Mesothelial cell of epicardium (in vitro differentiated cells): ENCODE results near the gene CTNNBL1. TPM values are rescaled to one million over a fixed set of nuclear protein-coding genes. Genes with fewer than 3 reads are reported as not detected.

Source experiments
- DNase-seq, 2 experiments: peaks; one replicate each; pipeline ENCODE4 v3.0.0; 2021; ENCODE audit warnings: low spot score in 2 of 2; ENCODE audit not compliant: unreplicated experiment in 2 of 2
- H3K27ac Mint-ChIP-seq: 2 replicates; pipeline ENCODE4 v1.8.0; 2021; ENCODE audit warnings: mixed read lengths
- H3K27me3 Mint-ChIP-seq: 2 replicates; pipeline ENCODE4 v1.8.0; 2021; ENCODE audit warnings: low read depth, mixed read lengths
- H3K36me3 Mint-ChIP-seq: 2 replicates; pipeline ENCODE4 v1.8.0; 2021; ENCODE audit warnings: mixed read lengths
- H3K4me1 Mint-ChIP-seq: 2 replicates; pipeline ENCODE4 v1.8.0; 2021; ENCODE audit warnings: mixed read lengths
- H3K4me3 Mint-ChIP-seq: 2 replicates; pipeline ENCODE4 v1.8.0; 2021; ENCODE audit warnings: mild to moderate bottlenecking, moderate library complexity, mixed read lengths
- H3K9me3 Mint-ChIP-seq: 2 replicates; pipeline ENCODE4 v1.8.0; 2021; ENCODE audit warnings: mixed read lengths
- total RNA-seq: library from RNA; stranded (reverse); gene quantifications from 3 replicates; pipeline ENCODE4 v1.2.1, GENCODE V29; 2021
- TF ChIP-seq, protein P1 (sequence below): fragments of 200-600 bp; sonication (generic); IDR thresholded peaks from one replicate; pipeline ENCODE4 v1.5.0; 2021; ENCODE audit warnings: antibody characterized with exemption; ENCODE audit not compliant: unreplicated experiment

Gene CTNNBL1, protein sequence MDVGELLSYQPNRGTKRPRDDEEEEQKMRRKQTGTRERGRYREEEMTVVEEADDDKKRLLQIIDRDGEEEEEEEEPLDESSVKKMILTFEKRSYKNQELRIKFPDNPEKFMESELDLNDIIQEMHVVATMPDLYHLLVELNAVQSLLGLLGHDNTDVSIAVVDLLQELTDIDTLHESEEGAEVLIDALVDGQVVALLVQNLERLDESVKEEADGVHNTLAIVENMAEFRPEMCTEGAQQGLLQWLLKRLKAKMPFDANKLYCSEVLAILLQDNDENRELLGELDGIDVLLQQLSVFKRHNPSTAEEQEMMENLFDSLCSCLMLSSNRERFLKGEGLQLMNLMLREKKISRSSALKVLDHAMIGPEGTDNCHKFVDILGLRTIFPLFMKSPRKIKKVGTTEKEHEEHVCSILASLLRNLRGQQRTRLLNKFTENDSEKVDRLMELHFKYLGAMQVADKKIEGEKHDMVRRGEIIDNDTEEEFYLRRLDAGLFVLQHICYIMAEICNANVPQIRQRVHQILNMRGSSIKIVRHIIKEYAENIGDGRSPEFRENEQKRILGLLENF
- total RNA-seq, result 55.6 to 59.1 TPM (median 59.0 TPM) in 3 replicates

DNA sequence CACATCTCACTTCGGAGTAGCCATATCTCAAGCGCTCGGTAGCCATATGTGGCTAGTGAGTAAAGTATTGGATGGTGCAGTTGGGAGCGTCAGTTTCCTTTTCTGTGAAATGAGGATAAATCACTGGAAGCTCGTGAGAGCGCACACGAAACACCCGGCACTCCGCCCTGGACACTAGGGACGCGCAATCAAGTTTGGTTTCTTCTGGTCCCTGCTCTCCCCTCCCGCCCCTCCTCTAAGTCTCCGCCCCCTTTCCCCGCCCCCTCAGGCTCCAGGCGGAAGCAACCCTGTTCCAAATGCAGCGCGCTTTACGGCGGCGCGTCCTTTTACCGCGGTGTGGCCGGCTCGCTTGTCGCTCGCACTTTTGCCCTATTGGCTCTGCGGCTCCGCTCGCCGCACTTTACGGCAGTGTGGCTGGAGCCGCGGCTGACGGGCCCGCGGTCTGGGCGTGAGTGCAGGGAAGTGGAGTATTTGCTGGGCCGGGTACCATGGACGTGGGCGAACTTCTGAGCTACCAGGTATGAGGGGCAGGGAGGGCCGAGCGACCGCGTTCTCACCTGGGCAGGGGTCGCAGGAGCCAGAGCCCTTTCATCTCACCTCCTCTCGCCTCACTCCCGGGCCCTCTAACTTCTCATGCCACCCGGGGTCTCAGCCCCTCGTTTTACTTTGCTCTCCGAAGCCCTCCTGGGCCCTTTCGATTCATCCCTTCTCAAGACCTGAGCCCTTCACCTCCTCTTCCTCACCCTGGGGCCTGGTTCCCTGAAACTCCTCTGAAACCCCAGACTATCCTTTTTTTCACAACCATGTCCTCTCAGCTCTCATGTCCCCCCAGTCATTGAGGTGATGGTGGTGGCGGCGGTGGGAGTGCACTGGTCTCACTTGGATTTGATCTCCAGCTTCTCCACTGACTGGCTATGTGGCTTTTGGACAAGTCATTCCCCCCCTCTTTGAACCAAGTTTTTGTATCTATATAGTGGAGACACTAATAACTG lies at the start of gene CTNNBL1:
CTNNBL1 (plus strand) TSS at position 396 of the 992 bp plus-strand sequence; CDS start at position 489, 93 bp downstream.
- H3K36me3 Mint-ChIP-seq, result no peaks in the 10 kb centered on the region
- TF ChIP-seq, protein P1, sequence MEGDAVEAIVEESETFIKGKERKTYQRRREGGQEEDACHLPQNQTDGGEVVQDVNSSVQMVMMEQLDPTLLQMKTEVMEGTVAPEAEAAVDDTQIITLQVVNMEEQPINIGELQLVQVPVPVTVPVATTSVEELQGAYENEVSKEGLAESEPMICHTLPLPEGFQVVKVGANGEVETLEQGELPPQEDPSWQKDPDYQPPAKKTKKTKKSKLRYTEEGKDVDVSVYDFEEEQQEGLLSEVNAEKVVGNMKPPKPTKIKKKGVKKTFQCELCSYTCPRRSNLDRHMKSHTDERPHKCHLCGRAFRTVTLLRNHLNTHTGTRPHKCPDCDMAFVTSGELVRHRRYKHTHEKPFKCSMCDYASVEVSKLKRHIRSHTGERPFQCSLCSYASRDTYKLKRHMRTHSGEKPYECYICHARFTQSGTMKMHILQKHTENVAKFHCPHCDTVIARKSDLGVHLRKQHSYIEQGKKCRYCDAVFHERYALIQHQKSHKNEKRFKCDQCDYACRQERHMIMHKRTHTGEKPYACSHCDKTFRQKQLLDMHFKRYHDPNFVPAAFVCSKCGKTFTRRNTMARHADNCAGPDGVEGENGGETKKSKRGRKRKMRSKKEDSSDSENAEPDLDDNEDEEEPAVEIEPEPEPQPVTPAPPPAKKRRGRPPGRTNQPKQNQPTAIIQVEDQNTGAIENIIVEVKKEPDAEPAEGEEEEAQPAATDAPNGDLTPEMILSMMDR, result no peak
- peak; percentile 94 for DNase-seq
- H3K9me3 Mint-ChIP-seq, result no peaks in the 10 kb centered on the region
- H3K4me3 Mint-ChIP-seq, result peak within 1 kb of the TSS; percentile 96
- H3K27me3 Mint-ChIP-seq, result peaks cover 22% of the 10 kb centered on the region
- peaks cover 18% of the 10 kb centered on the region for H3K4me1 Mint-ChIP-seq
- H3K27ac Mint-ChIP-seq, result peak within 1 kb of the TSS; percentile 81

DNA sequence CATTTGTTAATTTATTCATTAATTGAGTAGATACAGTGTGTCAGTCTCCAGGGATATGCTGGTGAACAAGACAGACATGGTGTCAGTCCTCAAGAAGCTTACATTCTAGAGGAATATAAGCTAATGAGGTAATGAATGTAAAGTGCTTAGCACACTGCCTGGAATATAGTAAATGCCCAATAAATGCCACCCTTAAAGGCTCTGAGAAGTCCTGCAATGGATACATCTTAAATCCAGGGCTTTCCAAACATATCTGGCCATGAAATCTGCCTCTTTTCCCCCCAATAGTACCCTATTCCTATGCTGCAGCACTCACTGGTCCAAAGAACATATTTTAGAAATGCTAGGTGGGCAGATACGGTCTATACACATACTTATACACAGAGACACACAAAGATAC lies 49.2 kb upstream of the CTNNBL1 start:
- Mint-ChIP-seq H3K4me1 (peaks cover 3% of the 10 kb centered on the region), H3K27ac (no peak overlapping the region)
- TF ChIP-seq, protein P1, result no peak

DNA sequence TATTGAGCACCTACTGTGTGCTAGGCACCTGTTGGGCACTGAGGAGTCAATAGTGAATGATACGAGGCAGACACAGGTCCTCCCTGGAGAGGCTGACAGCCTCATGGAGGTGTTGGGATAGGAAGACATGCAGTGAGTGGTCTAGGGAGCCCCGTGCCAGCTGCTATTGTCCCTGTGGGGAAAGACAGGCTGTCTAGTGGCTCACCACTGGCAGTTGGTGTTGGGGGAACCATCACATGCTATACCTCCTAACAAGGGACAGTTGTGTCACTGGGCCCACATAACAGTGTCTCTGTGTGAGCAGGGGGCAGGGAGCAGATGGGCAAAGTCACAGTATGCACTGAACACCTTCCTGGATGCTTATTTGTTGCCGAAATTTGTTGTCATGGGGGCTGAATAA lies 45.9 kb upstream of the CTNNBL1 start:
- Mint-ChIP-seq H3K9me3 (no peaks in the 10 kb centered on the region), H3K4me1 (peaks cover 4% of the 10 kb centered on the region), H3K4me3 (no peak overlapping the region), H3K27me3 (peaks cover 58% of the 10 kb centered on the region), H3K27ac (no peak overlapping the region), H3K36me3 (no peaks in the 10 kb centered on the region)
- no peak for DNase-seq
- TF ChIP-seq, protein P1, result no peak

More for the DNA sequence above, 49.2 kb upstream of the CTNNBL1 start:
- Mint-ChIP-seq H3K27me3 (peaks cover 70% of the 10 kb centered on the region), H3K36me3 (no peaks in the 10 kb centered on the region), H3K9me3 (no peaks in the 10 kb centered on the region), H3K4me3 (no peak overlapping the region)
- DNase-seq, result no peak

DNA sequence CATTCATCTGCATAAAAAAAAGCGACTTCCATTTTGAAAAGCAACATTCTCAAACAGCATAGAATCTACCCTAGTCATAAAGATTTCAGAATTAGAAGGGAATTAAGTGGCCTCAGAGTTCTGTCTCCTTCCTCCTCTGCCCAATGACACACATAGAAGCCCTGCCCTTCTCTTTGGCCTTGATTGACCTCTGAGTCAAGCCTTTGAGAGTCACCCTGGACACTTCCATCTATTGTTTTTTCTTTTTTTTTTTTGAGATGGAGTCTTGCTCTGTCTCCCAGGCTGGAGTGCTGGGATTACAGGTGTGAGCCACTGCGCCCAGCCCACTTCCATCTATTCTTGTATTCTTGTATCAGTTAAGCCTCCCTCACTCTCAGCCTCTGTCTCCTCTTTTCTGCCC lies 44.8 kb upstream of the CTNNBL1 start:
- Mint-ChIP-seq H3K36me3 (no peaks in the 10 kb centered on the region), H3K4me3 (no peak overlapping the region), H3K27me3 (peaks cover 59% of the 10 kb centered on the region), H3K27ac (no peak overlapping the region), H3K4me1 (peaks cover 4% of the 10 kb centered on the region), H3K9me3 (no peaks in the 10 kb centered on the region)
- no peak for DNase-seq
- TF ChIP-seq, protein P1, result no peak

DNA sequence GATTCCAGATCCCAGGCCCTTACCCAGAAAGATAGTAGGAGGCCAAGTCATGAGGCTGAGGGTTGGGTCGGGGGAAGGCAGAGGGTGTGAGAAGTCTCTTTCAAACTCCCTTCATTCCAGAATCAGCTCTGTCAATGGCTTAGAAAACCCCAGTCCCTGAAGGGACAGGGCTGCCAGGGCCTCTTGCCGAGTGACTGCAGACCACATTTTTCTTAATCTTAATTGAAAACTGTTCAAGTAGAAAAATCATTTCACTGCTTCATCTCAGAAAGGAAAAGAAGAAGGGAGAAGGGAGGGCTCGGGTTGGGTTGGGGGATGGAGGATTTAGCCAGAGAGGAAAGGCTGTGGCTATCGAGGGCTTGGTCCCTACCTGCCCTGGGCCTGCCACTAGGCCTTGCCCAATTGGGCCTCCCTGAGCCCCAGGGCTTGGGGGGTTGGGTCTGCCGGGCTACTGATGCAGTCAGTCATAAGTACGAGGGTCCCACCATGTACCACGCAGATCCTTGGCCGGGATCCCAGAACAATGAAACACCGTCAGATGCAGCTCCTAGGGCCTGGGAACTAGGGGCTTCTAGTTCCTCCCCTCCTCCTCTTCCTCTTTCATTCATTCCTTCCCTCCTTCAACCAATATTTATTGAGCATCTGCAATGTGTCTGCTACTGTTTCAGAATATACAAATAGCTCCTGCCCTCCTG lies 44.0 kb upstream of the CTNNBL1 start:
- no peak overlapping the region for H3K4me3 Mint-ChIP-seq
- H3K27me3 Mint-ChIP-seq, result peaks cover 55% of the 10 kb centered on the region
- peaks cover 4% of the 10 kb centered on the region for H3K4me1 Mint-ChIP-seq
- no peaks in the 10 kb centered on the region for H3K9me3 Mint-ChIP-seq
- no peak overlapping the region for H3K27ac Mint-ChIP-seq
- no peaks in the 10 kb centered on the region for H3K36me3 Mint-ChIP-seq
- TF ChIP-seq, protein P1, result no peak
- DNase-seq, result no peak
